GM23338 (cell line): ENCODE data around the gene CACNA1A. TPM values are rescaled to one million over a fixed set of nuclear protein-coding genes. Genes with fewer than 3 reads are reported as not detected.

Source experiments
- ATAC-seq: fragments of 200-7000 bp; cut with Tn5 transposase; 3 replicates; pipeline ENCODE4 v1.9.1; 2020
- DNase-seq: peaks from one replicate; pipeline ENCODE4 v3.0.0-alpha.2; 2015; ENCODE audit warnings: low spot score
- H2AFZ ChIP-seq: fragments of 200-600 bp; sonication (generic); 2 replicates; pipeline ENCODE4 v1.8.0; 2016; ENCODE audit warnings: antibody characterized with exemption, mild to moderate bottlenecking, moderate library complexity
- H3F3A ChIP-seq: fragments of 200-600 bp; sonication (generic); replicated peaks from 2 replicates; pipeline ENCODE4 v1.8.0; 2017; ENCODE audit warnings: antibody characterized with exemption, mixed run types, low read depth
- H3K27ac ChIP-seq: fragments of 200-600 bp; sonication (generic); 2 replicates; pipeline ENCODE4 v1.6.1; 2016; ENCODE audit warnings: low read depth
- H3K27me3 ChIP-seq: fragments of 200-600 bp; sonication (generic); 2 replicates; pipeline ENCODE4 v1.8.0; 2016; ENCODE audit warnings: mild to moderate bottlenecking, mixed run types, moderate library complexity; ENCODE audit not compliant: insufficient read depth
- H3K36me3 ChIP-seq: fragments of 200-600 bp; sonication (generic); 2 replicates; pipeline ENCODE4 v1.8.0; 2016; ENCODE audit warnings: mild to moderate bottlenecking; ENCODE audit not compliant: insufficient read depth
- H3K4me1 ChIP-seq: fragments of 200-600 bp; sonication (generic); 2 replicates; pipeline ENCODE4 v1.8.0; 2016; ENCODE audit warnings: mild to moderate bottlenecking, moderate library complexity; ENCODE audit not compliant: insufficient read depth
- H3K4me2 ChIP-seq: fragments of 200-600 bp; sonication (generic); 2 replicates; pipeline ENCODE4 v1.7.1; 2017; ENCODE audit warnings: mixed run types
- H3K4me3 ChIP-seq: fragments of 200-600 bp; sonication (generic); 2 replicates; pipeline ENCODE4 v1.6.1; 2016; ENCODE audit warnings: mixed run types
- H3K79me2 ChIP-seq: fragments of 200-600 bp; sonication (generic); replicated peaks from 2 replicates; pipeline ENCODE4 v1.8.0; 2017; ENCODE audit warnings: mild to moderate bottlenecking; ENCODE audit not compliant: insufficient read depth
- H3K9me2 ChIP-seq: fragments of 200-600 bp; sonication (generic); 2 replicates; pipeline ENCODE4 v1.8.0; 2017; ENCODE audit not compliant: insufficient read depth
- H4K20me1 ChIP-seq: fragments of 200-600 bp; sonication (generic); replicated peaks from 2 replicates; pipeline ENCODE4 v1.8.0; 2017; ENCODE audit warnings: mild to moderate bottlenecking; ENCODE audit not compliant: insufficient read depth
- H3K27ac Mint-ChIP-seq: 2 replicates; pipeline ENCODE4 v1.8.0; 2020; ENCODE audit warnings: inconsistent platforms, mild to moderate bottlenecking, moderate library complexity, mixed read lengths
- H3K27me3 Mint-ChIP-seq: 3 replicates; pipeline ENCODE4 v1.8.0; 2022; ENCODE audit warnings: low read depth, mild to moderate bottlenecking, moderate library complexity, mixed read lengths, inconsistent platforms; ENCODE audit not compliant: insufficient read depth, poor library complexity
- H3K36me3 Mint-ChIP-seq: 3 replicates; pipeline ENCODE4 v1.8.0; 2021; ENCODE audit warnings: low read depth, mild to moderate bottlenecking, inconsistent platforms, moderate library complexity, mixed read lengths
- H3K4me1 Mint-ChIP-seq: 3 replicates; pipeline ENCODE4 v1.8.0; 2020; ENCODE audit warnings: mild to moderate bottlenecking, inconsistent platforms, mixed read lengths
- H3K4me3 Mint-ChIP-seq: 3 replicates; pipeline ENCODE4 v1.8.0; 2021; ENCODE audit warnings: moderate library complexity, mild to moderate bottlenecking, inconsistent platforms, mixed read lengths
- H3K9me3 Mint-ChIP-seq: 3 replicates; pipeline ENCODE4 v1.8.0; 2020; ENCODE audit warnings: moderate library complexity, mild to moderate bottlenecking, inconsistent platforms, mixed read lengths
- CREB1 ChIP-seq: fragments of 250-450 bp; sonication (Bioruptor Pico); IDR thresholded peaks from 2 replicates; pipeline ENCODE4 v1.5.0; 2020; ENCODE audit warnings: low read depth, mild to moderate bottlenecking, moderate library complexity
- EZH2 ChIP-seq: fragments of 200-600 bp; sonication (generic); IDR thresholded peaks from one replicate; pipeline ENCODE4 v1.8.0; 2017; ENCODE audit warnings: antibody characterized with exemption, mild to moderate bottlenecking, low read depth; ENCODE audit not compliant: unreplicated experiment
- EZH2phosphoT487 ChIP-seq: fragments of 200-600 bp; sonication (generic); IDR thresholded peaks from one replicate; pipeline ENCODE4 v1.8.1; 2018; ENCODE audit warnings: antibody characterized with exemption; ENCODE audit not compliant: unreplicated experiment
- JUNB ChIP-seq: IDR thresholded peaks from one replicate; pipeline ENCODE4 v1.6.1; 2016; ENCODE audit warnings: antibody characterized with exemption; ENCODE audit not compliant: unreplicated experiment
- NANOG ChIP-seq: IDR thresholded peaks from 2 replicates; pipeline ENCODE4 v1.6.1; 2016; ENCODE audit warnings: antibody characterized with exemption, borderline replicate concordance
- POLR2AphosphoS5 ChIP-seq: IDR thresholded peaks from 2 replicates; pipeline ENCODE4 v1.6.1; 2016; ENCODE audit warnings: antibody characterized with exemption, low read depth
- STAT1 ChIP-seq: IDR thresholded peaks from one replicate; pipeline ENCODE4 v1.6.1; 2016; ENCODE audit warnings: antibody characterized with exemption; ENCODE audit not compliant: unreplicated experiment
- ZNF114 ChIP-seq: fragments of 250-450 bp; sonication (Bioruptor Pico); IDR thresholded peaks from 2 replicates; pipeline ENCODE4 v1.5.0; 2020; ENCODE audit warnings: mild to moderate bottlenecking, moderate library complexity
- ZNF331 ChIP-seq: fragments of 250-450 bp; sonication (Bioruptor Pico); IDR thresholded peaks from 2 replicates; pipeline ENCODE4 v1.5.0; 2020; ENCODE audit warnings: low read depth, mild to moderate bottlenecking, moderate library complexity
- polyA plus RNA-seq: library from polyadenylated mRNA; unstranded; fragments of >200 nt; fragmentation: Nextera tagmentation; extraction: Ambion mirVana; gene quantifications from 2 replicates; pipeline ENCODE4 v1.2.1, GENCODE V29; 2016
- total RNA-seq: library from RNA; depleted of rRNA; stranded (reverse); fragments of >200 nt; shearing (Covaris generic); gene quantifications from 2 replicates; pipeline ENCODE4 v1.2.3, GENCODE V29; 2014
- TF ChIP-seq, protein P1 (sequence below), 2 experiments: fragments of 200-600 bp in 1 of 2; sonication (generic) in 1 of 2; conservative IDR thresholded peaks; 2 replicates each; pipeline versions ENCODE4 v1.5.1 to v1.6.1; 2016 to 2017; ENCODE audit warnings: antibody characterized with exemption in 2 of 2, low read depth in 2 of 2, mild to moderate bottlenecking in 2 of 2, moderate library complexity in 1 of 2
- TF ChIP-seq, protein P2 (sequence below): IDR thresholded peaks from 2 replicates; pipeline ENCODE4 v1.6.1; 2016; ENCODE audit warnings: antibody characterized with exemption
- TF ChIP-seq, protein P3 (sequence below): fragments of 250-450 bp; sonication (Bioruptor Pico); IDR thresholded peaks from 2 replicates; pipeline ENCODE4 v1.5.0; 2020; ENCODE audit warnings: mild to moderate bottlenecking, moderate library complexity
- TF ChIP-seq, protein P4 (sequence below): IDR thresholded peaks from one replicate; pipeline ENCODE4 v1.6.1; 2018; ENCODE audit warnings: antibody characterized with exemption; ENCODE audit not compliant: unreplicated experiment

The CACNA1A gene
- total and polyA plus RNA-seq, 2 experiments from 2014 or later, result 7.4 to 20.3 TPM

DNA sequence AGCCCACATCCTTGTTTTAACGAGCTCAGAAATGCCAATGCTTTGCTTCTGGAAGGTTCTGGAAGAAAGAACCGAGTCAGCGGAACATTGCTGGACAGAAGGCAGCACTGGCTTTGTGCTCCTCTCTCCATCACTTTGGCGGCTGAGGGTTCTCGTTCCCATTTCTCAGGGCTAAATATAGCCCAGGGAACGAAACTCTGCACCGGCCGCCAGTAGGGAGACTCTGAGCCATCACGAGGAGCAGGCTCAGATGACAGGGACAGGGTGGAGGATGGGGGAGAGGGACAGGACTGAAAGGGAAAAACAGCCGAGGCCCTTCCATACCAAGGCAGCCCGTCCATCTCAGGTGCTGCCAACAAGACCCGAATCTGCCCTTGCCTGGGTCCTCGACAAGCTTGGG is 166.4 kb downstream of the CACNA1A start:
- no peaks in the 10 kb centered on the region for H3F3A ChIP-seq
- peak; percentile 24 for DNase-seq
- H3K27ac ChIP-seq, result no peak overlapping the region
- H3K27me3 ChIP-seq, result no peaks in the 10 kb centered on the region
- no peak overlapping the region for H3K4me2 ChIP-seq
- H3K79me2 ChIP-seq, result no peaks in the 10 kb centered on the region
- H3K27ac Mint-ChIP-seq, result no peak overlapping the region
- H4K20me1 ChIP-seq, result no peaks in the 10 kb centered on the region
- peaks cover 27% of the 10 kb centered on the region for H3K9me3 Mint-ChIP-seq
- no peak overlapping the region for H3K4me3 ChIP-seq
- no peaks in the 10 kb centered on the region for H3K9me2 ChIP-seq
- no peak overlapping the region for H3K4me3 Mint-ChIP-seq
- ATAC-seq, result peak; percentile 54
- H3K36me3 Mint-ChIP-seq, result peaks cover 31% of the 10 kb centered on the region; the same call in 2 of the 3 replicates
- H3K27me3 Mint-ChIP-seq, result peaks cover 3% of the 10 kb centered on the region
- no peak overlapping the region for H2AFZ ChIP-seq
- H3K4me1 ChIP-seq, result no peaks in the 10 kb centered on the region
- H3K4me1 Mint-ChIP-seq, result peaks cover 4% of the 10 kb centered on the region
- H3K36me3 ChIP-seq, result no peaks in the 10 kb centered on the region; the same call in 1 of the 2 replicates
- TF ChIP-seq EZH2phosphoT487, result no peak
- TF ChIP-seq POLR2AphosphoS5, result no peak
- no peak for TF ChIP-seq ZNF114 (CRISPR knock-in tag)
- TF ChIP-seq, protein P1, sequence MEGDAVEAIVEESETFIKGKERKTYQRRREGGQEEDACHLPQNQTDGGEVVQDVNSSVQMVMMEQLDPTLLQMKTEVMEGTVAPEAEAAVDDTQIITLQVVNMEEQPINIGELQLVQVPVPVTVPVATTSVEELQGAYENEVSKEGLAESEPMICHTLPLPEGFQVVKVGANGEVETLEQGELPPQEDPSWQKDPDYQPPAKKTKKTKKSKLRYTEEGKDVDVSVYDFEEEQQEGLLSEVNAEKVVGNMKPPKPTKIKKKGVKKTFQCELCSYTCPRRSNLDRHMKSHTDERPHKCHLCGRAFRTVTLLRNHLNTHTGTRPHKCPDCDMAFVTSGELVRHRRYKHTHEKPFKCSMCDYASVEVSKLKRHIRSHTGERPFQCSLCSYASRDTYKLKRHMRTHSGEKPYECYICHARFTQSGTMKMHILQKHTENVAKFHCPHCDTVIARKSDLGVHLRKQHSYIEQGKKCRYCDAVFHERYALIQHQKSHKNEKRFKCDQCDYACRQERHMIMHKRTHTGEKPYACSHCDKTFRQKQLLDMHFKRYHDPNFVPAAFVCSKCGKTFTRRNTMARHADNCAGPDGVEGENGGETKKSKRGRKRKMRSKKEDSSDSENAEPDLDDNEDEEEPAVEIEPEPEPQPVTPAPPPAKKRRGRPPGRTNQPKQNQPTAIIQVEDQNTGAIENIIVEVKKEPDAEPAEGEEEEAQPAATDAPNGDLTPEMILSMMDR (conservative IDR thresholded peaks at IDR 0.05; ENCODE audit: low read depth in 2 of 2), result no peak
- no peak for TF ChIP-seq EZH2
- TF ChIP-seq, protein P2, sequence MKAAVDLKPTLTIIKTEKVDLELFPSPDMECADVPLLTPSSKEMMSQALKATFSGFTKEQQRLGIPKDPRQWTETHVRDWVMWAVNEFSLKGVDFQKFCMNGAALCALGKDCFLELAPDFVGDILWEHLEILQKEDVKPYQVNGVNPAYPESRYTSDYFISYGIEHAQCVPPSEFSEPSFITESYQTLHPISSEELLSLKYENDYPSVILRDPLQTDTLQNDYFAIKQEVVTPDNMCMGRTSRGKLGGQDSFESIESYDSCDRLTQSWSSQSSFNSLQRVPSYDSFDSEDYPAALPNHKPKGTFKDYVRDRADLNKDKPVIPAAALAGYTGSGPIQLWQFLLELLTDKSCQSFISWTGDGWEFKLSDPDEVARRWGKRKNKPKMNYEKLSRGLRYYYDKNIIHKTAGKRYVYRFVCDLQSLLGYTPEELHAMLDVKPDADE, result no peak
- TF ChIP-seq CREB1, result no peak
- TF ChIP-seq, protein P3, sequence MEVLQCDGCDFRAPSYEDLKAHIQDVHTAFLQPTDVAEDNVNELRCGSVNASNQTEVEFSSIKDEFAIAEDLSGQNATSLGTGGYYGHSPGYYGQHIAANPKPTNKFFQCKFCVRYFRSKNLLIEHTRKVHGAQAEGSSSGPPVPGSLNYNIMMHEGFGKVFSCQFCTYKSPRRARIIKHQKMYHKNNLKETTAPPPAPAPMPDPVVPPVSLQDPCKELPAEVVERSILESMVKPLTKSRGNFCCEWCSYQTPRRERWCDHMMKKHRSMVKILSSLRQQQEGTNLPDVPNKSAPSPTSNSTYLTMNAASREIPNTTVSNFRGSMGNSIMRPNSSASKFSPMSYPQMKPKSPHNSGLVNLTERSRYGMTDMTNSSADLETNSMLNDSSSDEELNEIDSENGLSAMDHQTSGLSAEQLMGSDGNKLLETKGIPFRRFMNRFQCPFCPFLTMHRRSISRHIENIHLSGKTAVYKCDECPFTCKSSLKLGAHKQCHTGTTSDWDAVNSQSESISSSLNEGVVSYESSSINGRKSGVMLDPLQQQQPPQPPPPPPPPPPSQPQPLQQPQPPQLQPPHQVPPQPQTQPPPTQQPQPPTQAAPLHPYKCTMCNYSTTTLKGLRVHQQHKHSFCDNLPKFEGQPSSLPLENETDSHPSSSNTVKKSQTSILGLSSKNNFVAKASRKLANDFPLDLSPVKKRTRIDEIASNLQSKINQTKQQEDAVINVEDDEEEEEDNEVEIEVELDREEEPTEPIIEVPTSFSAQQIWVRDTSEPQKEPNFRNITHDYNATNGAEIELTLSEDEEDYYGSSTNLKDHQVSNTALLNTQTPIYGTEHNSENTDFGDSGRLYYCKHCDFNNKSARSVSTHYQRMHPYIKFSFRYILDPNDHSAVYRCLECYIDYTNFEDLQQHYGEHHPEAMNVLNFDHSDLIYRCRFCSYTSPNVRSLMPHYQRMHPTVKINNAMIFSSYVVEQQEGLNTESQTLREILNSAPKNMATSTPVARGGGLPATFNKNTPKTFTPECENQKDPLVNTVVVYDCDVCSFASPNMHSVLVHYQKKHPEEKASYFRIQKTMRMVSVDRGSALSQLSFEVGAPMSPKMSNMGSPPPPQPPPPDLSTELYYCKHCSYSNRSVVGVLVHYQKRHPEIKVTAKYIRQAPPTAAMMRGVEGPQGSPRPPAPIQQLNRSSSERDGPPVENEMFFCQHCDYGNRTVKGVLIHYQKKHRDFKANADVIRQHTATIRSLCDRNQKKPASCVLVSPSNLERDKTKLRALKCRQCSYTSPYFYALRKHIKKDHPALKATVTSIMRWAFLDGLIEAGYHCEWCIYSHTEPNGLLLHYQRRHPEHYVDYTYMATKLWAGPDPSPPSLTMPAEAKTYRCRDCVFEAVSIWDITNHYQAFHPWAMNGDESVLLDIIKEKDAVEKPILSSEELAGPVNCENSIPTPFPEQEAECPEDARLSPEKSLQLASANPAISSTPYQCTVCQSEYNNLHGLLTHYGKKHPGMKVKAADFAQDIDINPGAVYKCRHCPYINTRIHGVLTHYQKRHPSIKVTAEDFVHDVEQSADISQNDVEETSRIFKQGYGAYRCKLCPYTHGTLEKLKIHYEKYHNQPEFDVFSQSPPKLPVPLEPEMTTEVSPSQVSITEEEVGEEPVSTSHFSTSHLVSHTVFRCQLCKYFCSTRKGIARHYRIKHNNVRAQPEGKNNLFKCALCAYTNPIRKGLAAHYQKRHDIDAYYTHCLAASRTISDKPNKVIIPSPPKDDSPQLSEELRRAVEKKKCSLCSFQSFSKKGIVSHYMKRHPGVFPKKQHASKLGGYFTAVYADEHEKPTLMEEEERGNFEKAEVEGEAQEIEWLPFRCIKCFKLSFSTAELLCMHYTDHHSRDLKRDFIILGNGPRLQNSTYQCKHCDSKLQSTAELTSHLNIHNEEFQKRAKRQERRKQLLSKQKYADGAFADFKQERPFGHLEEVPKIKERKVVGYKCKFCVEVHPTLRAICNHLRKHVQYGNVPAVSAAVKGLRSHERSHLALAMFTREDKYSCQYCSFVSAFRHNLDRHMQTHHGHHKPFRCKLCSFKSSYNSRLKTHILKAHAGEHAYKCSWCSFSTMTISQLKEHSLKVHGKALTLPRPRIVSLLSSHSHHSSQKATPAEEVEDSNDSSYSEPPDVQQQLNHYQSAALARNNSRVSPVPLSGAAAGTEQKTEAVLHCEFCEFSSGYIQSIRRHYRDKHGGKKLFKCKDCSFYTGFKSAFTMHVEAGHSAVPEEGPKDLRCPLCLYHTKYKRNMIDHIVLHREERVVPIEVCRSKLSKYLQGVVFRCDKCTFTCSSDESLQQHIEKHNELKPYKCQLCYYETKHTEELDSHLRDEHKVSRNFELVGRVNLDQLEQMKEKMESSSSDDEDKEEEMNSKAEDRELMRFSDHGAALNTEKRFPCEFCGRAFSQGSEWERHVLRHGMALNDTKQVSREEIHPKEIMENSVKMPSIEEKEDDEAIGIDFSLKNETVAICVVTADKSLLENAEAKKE (CRISPR knock-in tag), result no peak
- TF ChIP-seq NANOG, result no peak
- TF ChIP-seq, protein P4, sequence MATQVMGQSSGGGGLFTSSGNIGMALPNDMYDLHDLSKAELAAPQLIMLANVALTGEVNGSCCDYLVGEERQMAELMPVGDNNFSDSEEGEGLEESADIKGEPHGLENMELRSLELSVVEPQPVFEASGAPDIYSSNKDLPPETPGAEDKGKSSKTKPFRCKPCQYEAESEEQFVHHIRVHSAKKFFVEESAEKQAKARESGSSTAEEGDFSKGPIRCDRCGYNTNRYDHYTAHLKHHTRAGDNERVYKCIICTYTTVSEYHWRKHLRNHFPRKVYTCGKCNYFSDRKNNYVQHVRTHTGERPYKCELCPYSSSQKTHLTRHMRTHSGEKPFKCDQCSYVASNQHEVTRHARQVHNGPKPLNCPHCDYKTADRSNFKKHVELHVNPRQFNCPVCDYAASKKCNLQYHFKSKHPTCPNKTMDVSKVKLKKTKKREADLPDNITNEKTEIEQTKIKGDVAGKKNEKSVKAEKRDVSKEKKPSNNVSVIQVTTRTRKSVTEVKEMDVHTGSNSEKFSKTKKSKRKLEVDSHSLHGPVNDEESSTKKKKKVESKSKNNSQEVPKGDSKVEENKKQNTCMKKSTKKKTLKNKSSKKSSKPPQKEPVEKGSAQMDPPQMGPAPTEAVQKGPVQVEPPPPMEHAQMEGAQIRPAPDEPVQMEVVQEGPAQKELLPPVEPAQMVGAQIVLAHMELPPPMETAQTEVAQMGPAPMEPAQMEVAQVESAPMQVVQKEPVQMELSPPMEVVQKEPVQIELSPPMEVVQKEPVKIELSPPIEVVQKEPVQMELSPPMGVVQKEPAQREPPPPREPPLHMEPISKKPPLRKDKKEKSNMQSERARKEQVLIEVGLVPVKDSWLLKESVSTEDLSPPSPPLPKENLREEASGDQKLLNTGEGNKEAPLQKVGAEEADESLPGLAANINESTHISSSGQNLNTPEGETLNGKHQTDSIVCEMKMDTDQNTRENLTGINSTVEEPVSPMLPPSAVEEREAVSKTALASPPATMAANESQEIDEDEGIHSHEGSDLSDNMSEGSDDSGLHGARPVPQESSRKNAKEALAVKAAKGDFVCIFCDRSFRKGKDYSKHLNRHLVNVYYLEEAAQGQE, result no peak
- no peak for TF ChIP-seq ZNF331 (CRISPR knock-in tag)
- TF ChIP-seq JUNB, result no peak
- TF ChIP-seq STAT1, result no peak
